HL-60 (cell line): ENCODE results near the gene RFTN1.

ENCODE experiments used
- GABPA ChIP-seq: IDR thresholded peaks from 2 replicates; pipeline ENCODE4 v1.6.1; 2012; ENCODE audit warnings: low read depth
- POLR2AphosphoS5 ChIP-seq: IDR thresholded peaks from 2 replicates; pipeline ENCODE4 v1.6.1; 2012; ENCODE audit warnings: low read depth
- SPI1 ChIP-seq: IDR thresholded peaks from 2 replicates; pipeline ENCODE4 v1.6.1; 2012; ENCODE audit warnings: low read depth, mild to moderate bottlenecking, borderline replicate concordance
- TF ChIP-seq, protein P1 (sequence below): IDR thresholded peaks from 2 replicates; pipeline ENCODE4 v1.6.1; 2012; ENCODE audit warnings: low read depth; ENCODE audit not compliant: insufficient replicate concordance
- TF ChIP-seq, protein P2 (sequence below): IDR thresholded peaks from one replicate; pipeline ENCODE4 v1.5.1; 2011; ENCODE audit warnings: low read length, control low read depth, inconsistent platforms; ENCODE audit not compliant: insufficient read depth

DNA sequence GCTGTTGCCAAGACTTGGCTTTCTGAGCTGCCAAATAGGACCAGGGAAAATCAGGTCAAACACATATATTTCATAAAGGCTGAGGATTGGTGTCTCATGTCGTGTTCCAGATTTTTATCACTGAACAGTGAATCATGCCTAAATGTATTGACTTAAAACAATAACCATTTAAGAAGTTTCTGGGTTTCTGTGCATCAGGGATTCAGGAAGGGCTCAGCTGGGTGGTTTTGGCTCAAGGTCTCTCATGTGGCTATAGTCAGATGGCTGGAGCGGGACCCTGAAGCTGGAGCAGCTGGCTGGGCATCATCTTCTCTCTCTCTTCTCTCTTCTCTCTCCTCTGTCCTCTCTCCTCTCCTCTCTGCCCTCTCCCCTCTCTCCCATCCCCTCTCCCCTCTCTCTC, 10.7 kb upstream of the RFTN1 start:
- TF ChIP-seq SPI1 (no peak), POLR2AphosphoS5 (no peak), GABPA (no peak)
- TF ChIP-seq, protein P1, sequence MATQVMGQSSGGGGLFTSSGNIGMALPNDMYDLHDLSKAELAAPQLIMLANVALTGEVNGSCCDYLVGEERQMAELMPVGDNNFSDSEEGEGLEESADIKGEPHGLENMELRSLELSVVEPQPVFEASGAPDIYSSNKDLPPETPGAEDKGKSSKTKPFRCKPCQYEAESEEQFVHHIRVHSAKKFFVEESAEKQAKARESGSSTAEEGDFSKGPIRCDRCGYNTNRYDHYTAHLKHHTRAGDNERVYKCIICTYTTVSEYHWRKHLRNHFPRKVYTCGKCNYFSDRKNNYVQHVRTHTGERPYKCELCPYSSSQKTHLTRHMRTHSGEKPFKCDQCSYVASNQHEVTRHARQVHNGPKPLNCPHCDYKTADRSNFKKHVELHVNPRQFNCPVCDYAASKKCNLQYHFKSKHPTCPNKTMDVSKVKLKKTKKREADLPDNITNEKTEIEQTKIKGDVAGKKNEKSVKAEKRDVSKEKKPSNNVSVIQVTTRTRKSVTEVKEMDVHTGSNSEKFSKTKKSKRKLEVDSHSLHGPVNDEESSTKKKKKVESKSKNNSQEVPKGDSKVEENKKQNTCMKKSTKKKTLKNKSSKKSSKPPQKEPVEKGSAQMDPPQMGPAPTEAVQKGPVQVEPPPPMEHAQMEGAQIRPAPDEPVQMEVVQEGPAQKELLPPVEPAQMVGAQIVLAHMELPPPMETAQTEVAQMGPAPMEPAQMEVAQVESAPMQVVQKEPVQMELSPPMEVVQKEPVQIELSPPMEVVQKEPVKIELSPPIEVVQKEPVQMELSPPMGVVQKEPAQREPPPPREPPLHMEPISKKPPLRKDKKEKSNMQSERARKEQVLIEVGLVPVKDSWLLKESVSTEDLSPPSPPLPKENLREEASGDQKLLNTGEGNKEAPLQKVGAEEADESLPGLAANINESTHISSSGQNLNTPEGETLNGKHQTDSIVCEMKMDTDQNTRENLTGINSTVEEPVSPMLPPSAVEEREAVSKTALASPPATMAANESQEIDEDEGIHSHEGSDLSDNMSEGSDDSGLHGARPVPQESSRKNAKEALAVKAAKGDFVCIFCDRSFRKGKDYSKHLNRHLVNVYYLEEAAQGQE, result no peak
- TF ChIP-seq, protein P2, sequence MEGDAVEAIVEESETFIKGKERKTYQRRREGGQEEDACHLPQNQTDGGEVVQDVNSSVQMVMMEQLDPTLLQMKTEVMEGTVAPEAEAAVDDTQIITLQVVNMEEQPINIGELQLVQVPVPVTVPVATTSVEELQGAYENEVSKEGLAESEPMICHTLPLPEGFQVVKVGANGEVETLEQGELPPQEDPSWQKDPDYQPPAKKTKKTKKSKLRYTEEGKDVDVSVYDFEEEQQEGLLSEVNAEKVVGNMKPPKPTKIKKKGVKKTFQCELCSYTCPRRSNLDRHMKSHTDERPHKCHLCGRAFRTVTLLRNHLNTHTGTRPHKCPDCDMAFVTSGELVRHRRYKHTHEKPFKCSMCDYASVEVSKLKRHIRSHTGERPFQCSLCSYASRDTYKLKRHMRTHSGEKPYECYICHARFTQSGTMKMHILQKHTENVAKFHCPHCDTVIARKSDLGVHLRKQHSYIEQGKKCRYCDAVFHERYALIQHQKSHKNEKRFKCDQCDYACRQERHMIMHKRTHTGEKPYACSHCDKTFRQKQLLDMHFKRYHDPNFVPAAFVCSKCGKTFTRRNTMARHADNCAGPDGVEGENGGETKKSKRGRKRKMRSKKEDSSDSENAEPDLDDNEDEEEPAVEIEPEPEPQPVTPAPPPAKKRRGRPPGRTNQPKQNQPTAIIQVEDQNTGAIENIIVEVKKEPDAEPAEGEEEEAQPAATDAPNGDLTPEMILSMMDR, result no peak
